SK-N-SH (cell line): ENCODE results near the gene PUDP. TPM values are rescaled to one million over a fixed set of nuclear protein-coding genes. Genes with fewer than 3 reads are reported as not detected.
A peak's percentile ranks its signal among the peaks of the same experiment; 100 is the strongest.

Experiments used
- CTCF ChIA-PET: fragments of 300-600, 350-600 bp; formaldehyde crosslinking; extraction: SDS; loops from one replicate; lab custom pipeline; 2021; lab: Yijun Ruan, JAX
- POLR2A ChIA-PET: fragments of 350-600 bp; sonication (Branson Sonifier 250); formaldehyde crosslinking; extraction: SDS; loops from one replicate; lab custom pipeline; 2020; ENCODE audit warnings: antibody characterized with exemption, inconsistent platforms; lab: Yijun Ruan, JAX
- DNase-seq: peaks from one replicate; pipeline ENCODE4 v3.0.0; 2012
- H2AFZ ChIP-seq: fragments of 200-600 bp; sonication (generic); 2 replicates; pipeline ENCODE4 v1.8.1; 2016; ENCODE audit warnings: antibody characterized with exemption, mild to moderate bottlenecking, low read depth
- H3F3A ChIP-seq: fragments of 200-600 bp; sonication (generic); replicated peaks from 2 replicates; pipeline ENCODE3; 2016; ENCODE audit warnings: antibody characterized with exemption, mild to moderate bottlenecking; ENCODE audit not compliant: insufficient read depth
- H3K27ac ChIP-seq, 2 experiments: fragments of 200-500 bp in 1 of 2; fragments of 200-600 bp in 1 of 2; sonication (Bioruptor generic) in 1 of 2; sonication (generic), shearing (Covaris generic) in 1 of 2; 2 replicates each; pipeline versions ENCODE4 v1.5.1 to v1.6.1; 2014 to 2016; ENCODE audit warnings: low read depth in 2 of 2, inconsistent platforms in 1 of 2, low read length in 1 of 2, mild to moderate bottlenecking in 1 of 2, mixed read lengths in 1 of 2
- H3K27me3 ChIP-seq: fragments of 200-600 bp; sonication (generic), shearing (Covaris generic); 2 replicates; pipeline ENCODE4 v1.6.1; 2016; ENCODE audit warnings: mixed run types; ENCODE audit not compliant: insufficient read depth
- H3K36me3 ChIP-seq, 2 experiments: fragments of 200-500 bp in 1 of 2; fragments of 200-600 bp in 1 of 2; sonication (Bioruptor generic) in 1 of 2; sonication (generic) in 1 of 2; replicated peaks in 1 of 2; 2 replicates each; pipeline versions ENCODE3 to v1.5.1; 2014 to 2016; ENCODE audit warnings: low read length in 1 of 2, mild to moderate bottlenecking in 1 of 2; ENCODE audit not compliant: insufficient read depth in 2 of 2, control insufficient read depth in 1 of 2
- H3K4me1 ChIP-seq, 2 experiments: fragments of 200-500 bp in 1 of 2; fragments of 200-600 bp in 1 of 2; sonication (Bioruptor generic) in 1 of 2; sonication (generic), shearing (Covaris generic) in 1 of 2; 2 replicates each; pipeline versions ENCODE4 v1.5.1 to v1.6.1; 2014 to 2016; ENCODE audit warnings: low read depth in 1 of 2, low read length in 1 of 2, mixed run types in 1 of 2; ENCODE audit not compliant: insufficient read depth in 2 of 2, control insufficient read depth in 1 of 2
- H3K4me2 ChIP-seq: fragments of 200-600 bp; sonication (generic), shearing (Covaris generic); 2 replicates; pipeline ENCODE4 v1.6.1; 2017; ENCODE audit warnings: mixed run types
- H3K4me3 ChIP-seq, 2 experiments: fragments of 200-500 bp in 1 of 2; fragments of 200-600 bp in 1 of 2; sonication (Bioruptor generic) in 1 of 2; sonication (generic), shearing (Covaris generic) in 1 of 2; 2 replicates each; pipeline versions ENCODE4 v1.5.1 to v1.8.1; 2014 to 2016; ENCODE audit warnings: low read depth in 2 of 2, inconsistent platforms in 1 of 2, low read length in 1 of 2, mild to moderate bottlenecking in 1 of 2, mixed read lengths in 1 of 2, moderate library complexity in 1 of 2
- H3K79me2 ChIP-seq: fragments of 200-600 bp; sonication (generic); 2 replicates; pipeline ENCODE4 v1.8.1; 2017; ENCODE audit warnings: mild to moderate bottlenecking; ENCODE audit not compliant: insufficient read depth
- H3K9ac ChIP-seq: fragments of 200-600 bp; sonication (generic); 2 replicates; pipeline ENCODE4 v1.6.1; 2017; ENCODE audit warnings: mixed run types
- H3K9me2 ChIP-seq: fragments of 200-600 bp; sonication (generic); 2 replicates; pipeline ENCODE4 v1.6.1; 2017; ENCODE audit warnings: mixed run types
- H3K9me3 ChIP-seq: fragments of 200-600 bp; sonication (generic); 2 replicates; pipeline ENCODE4 v1.6.1; 2017; ENCODE audit warnings: mixed run types, mild to moderate bottlenecking, moderate library complexity
- H4K20me1 ChIP-seq: fragments of 200-600 bp; sonication (generic); 2 replicates; pipeline ENCODE4 v1.6.1; 2017; ENCODE audit warnings: mild to moderate bottlenecking, mixed run types; ENCODE audit not compliant: insufficient read depth
- EZH2phosphoT487 ChIP-seq: fragments of 200-600 bp; sonication (generic); IDR thresholded peaks from 2 replicates; pipeline ENCODE4 v1.6.1; 2017; ENCODE audit warnings: low read depth, mixed run types, mild to moderate bottlenecking, antibody characterized with exemption, moderate library complexity, borderline replicate concordance
- FOXM1 ChIP-seq: IDR thresholded peaks from 2 replicates; pipeline ENCODE4 v1.4.0; 2012; ENCODE audit warnings: low read depth, mild to moderate bottlenecking
- JUND ChIP-seq: IDR thresholded peaks from 2 replicates; pipeline ENCODE4 v1.4.0; 2012
- MAX ChIP-seq: IDR thresholded peaks from 2 replicates; pipeline ENCODE4 v1.4.0; 2012; ENCODE audit warnings: low read depth
- MXI1 ChIP-seq: IDR thresholded peaks from 2 replicates; pipeline ENCODE4 v1.6.1; 2012; ENCODE audit warnings: mild to moderate bottlenecking, low read depth, low read length, improper control_type of control experiment
- POLR2AphosphoS5 ChIP-seq: IDR thresholded peaks from 2 replicates; pipeline ENCODE4 v1.6.1; 2012; ENCODE audit warnings: low read depth, low read length
- RAD21 ChIP-seq: IDR thresholded peaks from 2 replicates; pipeline ENCODE4 v1.6.1; 2012; ENCODE audit warnings: mild to moderate bottlenecking, low read length
- RFX5 ChIP-seq: IDR thresholded peaks from 2 replicates; pipeline ENCODE4 v1.6.1; 2012; ENCODE audit warnings: mild to moderate bottlenecking, improper control_type of control experiment, low read length
- RXRA ChIP-seq: IDR thresholded peaks from 2 replicates; pipeline ENCODE4 v1.4.0; 2012; ENCODE audit warnings: low read depth, mild to moderate bottlenecking, borderline replicate concordance
- TCF12 ChIP-seq: IDR thresholded peaks from 2 replicates; pipeline ENCODE4 v1.4.0; 2012
- USF1 ChIP-seq: IDR thresholded peaks from 2 replicates; pipeline ENCODE4 v1.4.0; 2012; ENCODE audit warnings: low read depth, borderline replicate concordance
- WGBS: methylation state at CpG from one replicate; pipeline ENCODE4 v1.1.6; 2017; ENCODE audit warnings: low lambda C conversion rate; 5-methylcytosine and 5-hydroxymethylcytosine counted together
- polyA plus RNA-seq, 3 experiments: library from polyadenylated mRNA; depleted of rRNA; stranded (reverse); fragments of >200 nt; gene quantifications; 2 replicates each; pipeline ENCODE4 v1.2.3, GENCODE V29; 2012
- TF ChIP-seq, protein P1 (sequence below): IDR thresholded peaks from 2 replicates; pipeline ENCODE4 v1.6.1; 2012; ENCODE audit warnings: mild to moderate bottlenecking, low read depth, low read length, moderate library complexity

The PUDP gene
- polyA plus RNA-seq, 1 of the 3 experiments (the other 2 are of a cell fraction), result 23.0 TPM

DNA sequence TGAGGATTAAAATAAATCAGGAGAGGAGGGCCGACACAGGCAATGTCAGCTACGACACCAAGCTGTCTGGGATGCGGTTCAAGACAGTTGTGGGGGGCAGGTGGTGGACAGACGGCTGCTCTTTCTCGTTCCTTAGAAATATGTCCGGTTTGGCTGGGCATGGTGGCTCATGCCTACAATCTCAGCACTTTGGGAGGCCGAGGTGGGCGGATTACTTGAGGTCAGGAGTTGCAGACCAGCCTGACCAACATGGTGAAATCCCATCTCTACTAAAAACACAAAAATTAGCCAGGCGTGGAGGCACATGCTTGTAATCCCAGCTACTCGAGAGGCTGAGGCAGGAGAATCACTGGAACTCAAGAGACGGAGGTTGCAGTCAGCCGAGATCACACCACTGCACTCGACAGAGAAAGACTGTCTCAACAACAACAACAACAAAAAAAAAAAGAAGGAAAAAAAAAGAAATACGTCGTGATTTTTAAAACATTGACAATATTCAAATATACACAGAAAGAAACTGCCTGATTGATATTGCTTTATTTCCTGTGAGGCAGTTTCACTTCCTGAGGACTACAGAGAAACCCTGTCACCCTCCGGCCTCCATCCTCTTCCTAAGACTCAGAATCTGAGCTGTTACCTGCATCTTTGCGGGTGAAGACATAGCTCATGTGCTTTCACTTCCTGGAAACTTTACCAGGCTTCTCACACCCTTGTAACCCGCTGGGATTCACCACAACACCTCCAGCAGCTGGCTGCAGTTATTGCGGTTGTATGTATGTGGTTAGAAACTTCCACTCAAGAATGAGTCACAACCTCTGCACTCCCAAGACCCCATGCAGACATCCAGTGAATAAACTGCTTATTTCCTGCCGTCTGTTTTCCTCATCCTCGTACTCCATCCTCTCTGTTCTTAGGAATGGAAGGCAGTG is 64.2 kb downstream of the PUDP start (continued):
- TF ChIP-seq MXI1, result no peak
- TF ChIP-seq USF1, result no peak
- no peak for TF ChIP-seq RAD21
- TF ChIP-seq, protein P1, sequence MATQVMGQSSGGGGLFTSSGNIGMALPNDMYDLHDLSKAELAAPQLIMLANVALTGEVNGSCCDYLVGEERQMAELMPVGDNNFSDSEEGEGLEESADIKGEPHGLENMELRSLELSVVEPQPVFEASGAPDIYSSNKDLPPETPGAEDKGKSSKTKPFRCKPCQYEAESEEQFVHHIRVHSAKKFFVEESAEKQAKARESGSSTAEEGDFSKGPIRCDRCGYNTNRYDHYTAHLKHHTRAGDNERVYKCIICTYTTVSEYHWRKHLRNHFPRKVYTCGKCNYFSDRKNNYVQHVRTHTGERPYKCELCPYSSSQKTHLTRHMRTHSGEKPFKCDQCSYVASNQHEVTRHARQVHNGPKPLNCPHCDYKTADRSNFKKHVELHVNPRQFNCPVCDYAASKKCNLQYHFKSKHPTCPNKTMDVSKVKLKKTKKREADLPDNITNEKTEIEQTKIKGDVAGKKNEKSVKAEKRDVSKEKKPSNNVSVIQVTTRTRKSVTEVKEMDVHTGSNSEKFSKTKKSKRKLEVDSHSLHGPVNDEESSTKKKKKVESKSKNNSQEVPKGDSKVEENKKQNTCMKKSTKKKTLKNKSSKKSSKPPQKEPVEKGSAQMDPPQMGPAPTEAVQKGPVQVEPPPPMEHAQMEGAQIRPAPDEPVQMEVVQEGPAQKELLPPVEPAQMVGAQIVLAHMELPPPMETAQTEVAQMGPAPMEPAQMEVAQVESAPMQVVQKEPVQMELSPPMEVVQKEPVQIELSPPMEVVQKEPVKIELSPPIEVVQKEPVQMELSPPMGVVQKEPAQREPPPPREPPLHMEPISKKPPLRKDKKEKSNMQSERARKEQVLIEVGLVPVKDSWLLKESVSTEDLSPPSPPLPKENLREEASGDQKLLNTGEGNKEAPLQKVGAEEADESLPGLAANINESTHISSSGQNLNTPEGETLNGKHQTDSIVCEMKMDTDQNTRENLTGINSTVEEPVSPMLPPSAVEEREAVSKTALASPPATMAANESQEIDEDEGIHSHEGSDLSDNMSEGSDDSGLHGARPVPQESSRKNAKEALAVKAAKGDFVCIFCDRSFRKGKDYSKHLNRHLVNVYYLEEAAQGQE, result no peak; the same call in 1 of the 2 replicates
- TF ChIP-seq POLR2AphosphoS5, result peak; percentile 30; the same call in 1 of the 2 replicates
- TF ChIP-seq FOXM1, result no peak
- TF ChIP-seq RXRA, result peak; percentile 77

- 96% methylated on average over 1 of the region's 1 CpG for WGBS
- Histone ChIP-seq H3K9me3 (no peaks in the 10 kb centered on the region), H3K9ac (no peak overlapping the region), H4K20me1 (peaks cover 39% of the 10 kb centered on the region), H3K27ac (no peak overlapping the region), H2AFZ (no peak overlapping the region), H3K4me2 (no peak overlapping the region), H3K4me1 (peaks cover 0 to 6% of the 10 kb centered on the region in 2 experiments; a peak in 3 of 4 replicates), H3K27me3 (no peaks in the 10 kb centered on the region), H3F3A (peaks cover 6% of the 10 kb centered on the region), H3K9me2 (no peaks in the 10 kb centered on the region), H3K36me3 (no peaks in the 10 kb centered on the region), H3K79me2 (peaks cover 4% of the 10 kb centered on the region; the same call in 1 of the 2 replicates), H3K4me3 (no peak overlapping the region)
- ChIA-PET CTCF (no interaction called here), POLR2A (no interaction called here)
- no peak for TF ChIP-seq MAX
- no peak for TF ChIP-seq TCF12
- TF ChIP-seq USF1, result no peak
- no peak for TF ChIP-seq EZH2phosphoT487
- no peak for TF ChIP-seq JUND
- TF ChIP-seq RFX5, result no peak
- no peak for TF ChIP-seq RXRA
- no peak for DNase-seq
These were observed 64.9 kb downstream of the PUDP start for GRCh38 chrX:7083021-7083420.
